ENCODE data around the gene CLTRN.

Gene CLTRN

GRCh38 chrX:15646543-15646942 is 18.1 kb downstream of the CLTRN start:
- no peak for DNase-seq

DNA sequence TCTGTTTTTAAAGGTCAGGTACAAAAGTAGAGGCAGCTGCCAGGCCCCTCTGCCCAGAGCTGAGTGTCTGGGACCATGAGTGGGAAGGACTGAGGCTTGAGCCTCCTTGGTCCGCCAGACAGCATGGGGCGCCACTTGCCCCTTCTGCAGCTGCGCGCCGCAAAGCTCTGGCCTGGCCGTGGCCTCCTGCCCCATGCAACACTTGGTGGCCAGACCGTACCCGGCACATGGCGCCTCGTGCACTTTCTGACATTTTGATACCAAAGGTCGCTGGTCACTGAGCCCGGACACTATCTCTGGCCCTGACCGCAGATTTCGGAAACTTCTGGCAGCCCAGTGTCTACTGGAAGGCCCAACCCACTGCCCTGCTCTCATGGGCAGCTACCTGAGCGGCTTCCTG is 18.6 kb downstream of the CLTRN start:
- no peak for DNase-seq

- no peak for DNase-seq
These were observed 19.3 kb downstream of the CLTRN start for GRCh38 chrX:15645266-15645665.

- no peak for DNase-seq
These were observed 20.1 kb downstream of the CLTRN start for GRCh38 chrX:15644560-15644872.

- peak in 3 of 6 experiments; percentile 0 to 9 (median 3) for DNase-seq
These were observed 20.6 kb downstream of the CLTRN start for GRCh38 chrX:15643786-15644559.

DNA sequence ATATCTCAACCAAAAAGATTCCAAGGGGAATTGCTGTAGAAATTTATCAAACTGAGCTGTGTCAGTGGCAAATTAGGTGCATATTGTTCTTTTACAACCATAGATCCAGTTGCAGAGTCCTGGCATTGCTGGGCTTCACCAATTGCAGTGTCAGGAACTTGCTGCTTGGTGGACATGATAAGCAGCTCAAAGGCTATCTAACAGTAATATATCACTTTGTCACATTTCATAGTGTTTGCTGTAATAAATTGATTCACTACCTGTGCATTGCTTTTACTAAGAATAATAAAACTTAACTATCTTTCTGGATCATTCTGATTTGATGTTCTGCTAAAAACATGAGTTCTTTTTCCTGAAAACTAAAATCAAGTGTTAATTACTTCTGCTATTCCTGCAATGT is 33.0 kb downstream of the CLTRN start:
- no peak for DNase-seq

DNA sequence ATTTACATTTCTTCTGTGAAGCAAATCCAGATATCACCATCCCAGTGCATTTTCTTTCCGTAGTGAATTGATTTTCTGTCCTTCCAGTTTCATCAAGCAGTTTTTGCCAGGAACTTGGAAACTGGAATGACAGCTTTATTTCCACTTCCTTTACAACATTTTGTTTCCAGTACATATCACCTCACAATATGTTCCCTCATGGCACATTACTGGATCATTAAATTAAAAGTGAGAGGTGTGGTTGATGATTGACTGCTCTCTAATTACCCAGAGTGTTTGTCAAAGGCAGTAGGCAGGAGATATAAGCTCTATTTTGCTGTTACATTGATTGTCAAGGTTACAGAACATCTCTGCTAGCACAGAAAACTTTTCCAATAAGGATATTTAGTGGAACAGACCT is 41.6 kb downstream of the CLTRN start:
- DNase-seq = no peak

- no peak for DNase-seq
These were observed 45.4 kb downstream of the CLTRN start for GRCh38 chrX:15619053-15619755.

DNA sequence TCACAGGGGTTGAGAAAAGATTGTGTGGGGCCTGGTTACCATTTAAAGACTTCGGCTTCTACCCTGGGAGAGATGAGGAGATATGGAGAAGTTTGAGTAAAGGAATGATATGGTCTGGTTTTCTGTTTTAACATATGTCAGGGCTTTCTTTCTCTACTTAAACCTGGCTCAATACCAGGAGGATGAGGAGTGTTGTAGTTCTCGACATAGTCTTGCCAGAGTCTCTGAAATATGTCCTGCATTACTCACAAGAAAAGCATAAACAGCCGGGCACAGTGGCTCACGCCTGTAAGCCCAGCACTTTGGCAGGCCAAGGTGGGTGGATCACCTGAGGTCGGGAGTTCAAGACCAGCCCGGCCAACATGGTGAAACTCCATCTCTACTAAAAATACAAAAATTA is 47.5 kb downstream of the CLTRN start:
- DNase-seq = no peak

DNA sequence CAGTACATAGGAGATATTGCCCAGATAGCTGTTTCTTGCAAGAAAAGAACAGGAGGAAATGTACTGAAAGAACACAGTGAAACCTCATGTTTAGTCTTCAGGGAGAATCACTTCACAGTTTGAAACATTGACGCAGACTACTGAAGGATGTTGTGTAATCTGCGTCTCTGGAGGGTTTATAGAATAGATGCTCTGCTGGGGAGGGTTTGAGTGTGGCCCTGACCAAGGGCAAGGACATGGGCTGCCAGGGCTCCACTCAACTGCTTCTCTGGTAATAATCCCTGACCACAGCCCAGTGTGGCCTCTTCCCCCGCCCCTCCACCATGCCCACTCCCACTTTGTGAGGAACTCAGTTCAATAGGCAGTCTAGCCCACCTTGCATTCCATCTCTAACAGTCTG is 48.1 kb downstream of the CLTRN start:
- no peak for DNase-seq

GRCh38 chrX:15607067-15607466 is 57.5 kb downstream of the CLTRN start:
- DNase-seq = no peak

DNA sequence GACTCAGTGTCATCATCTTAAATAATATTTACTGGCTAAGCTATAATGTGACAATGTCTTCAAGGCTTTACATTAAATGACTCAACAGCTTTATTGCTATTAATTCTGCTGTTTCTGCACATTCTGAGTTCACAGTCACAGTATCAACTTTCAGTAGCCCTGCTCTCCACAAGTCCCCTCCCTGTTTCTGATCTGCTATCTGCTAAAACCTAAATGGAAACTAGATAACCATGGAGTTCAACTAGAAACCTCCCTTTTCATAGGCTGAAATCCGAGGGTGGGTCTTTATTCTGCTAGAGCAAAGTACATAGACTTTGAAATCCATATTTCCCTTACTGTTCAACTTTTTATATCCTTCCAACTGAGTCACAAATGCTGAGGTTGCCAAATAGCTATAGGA is 58.5 kb downstream of the CLTRN start:
- DNase-seq = no peak

DNA sequence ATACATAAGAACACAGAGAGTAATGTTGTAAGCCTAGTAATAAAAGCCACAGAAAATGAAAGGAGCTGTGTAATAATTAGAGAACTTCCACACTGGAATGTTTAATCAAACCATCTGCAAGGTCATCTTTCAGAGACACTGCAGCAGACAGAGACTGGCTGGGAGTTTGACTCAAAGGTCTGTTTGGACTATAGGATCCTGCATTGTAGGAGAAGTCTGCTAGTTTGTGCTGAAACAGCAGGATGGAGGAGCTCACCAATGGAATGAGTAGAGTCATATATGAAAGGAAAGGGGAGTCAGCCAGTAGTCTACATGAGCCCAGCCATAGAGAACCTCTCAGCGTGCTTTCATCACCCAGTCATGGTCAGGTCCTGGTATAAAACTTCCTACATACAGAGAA is 59.4 kb downstream of the CLTRN start:
- DNase-seq = no peak

- DNase-seq = no peak
These were observed 61.8 kb downstream of the CLTRN start for GRCh38 chrX:15602761-15603160.

GRCh38 chrX:15601932-15602331 is 62.7 kb downstream of the CLTRN start:
- no peak for DNase-seq

- no peak for DNase-seq
These were observed 63.9 kb downstream of the CLTRN start, which contains the start of gene ACE2 for GRCh38 chrX:15600745-15601144. TSS of gene ACE2 (minus strand) at chrX:15600960. CDS start at chrX:15600911, 49 bp downstream.

- no peak for DNase-seq
These were observed 64.6 kb downstream of the CLTRN start for GRCh38 chrX:15600049-15600448.

DNA sequence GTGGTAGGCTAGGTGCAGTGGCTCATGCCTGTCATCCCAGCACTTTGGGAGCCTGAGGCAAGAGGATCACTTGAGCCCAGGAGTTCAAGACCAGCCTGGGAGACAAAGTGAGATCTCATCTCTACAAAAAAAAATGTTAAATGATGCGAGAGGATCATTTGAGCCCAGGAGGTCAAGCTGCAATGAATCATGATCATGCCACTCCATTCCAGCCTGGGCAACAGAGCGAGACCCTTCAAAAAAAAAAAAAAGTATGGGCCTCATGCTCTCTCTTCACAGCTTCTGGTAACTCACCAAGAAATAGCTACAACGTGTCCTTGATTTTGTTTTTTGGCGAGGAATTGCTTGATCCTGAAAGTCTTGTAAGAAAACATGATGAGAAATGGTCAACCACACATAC is 65.1 kb downstream of the CLTRN start:
- DNase-seq = no peak

DNA sequence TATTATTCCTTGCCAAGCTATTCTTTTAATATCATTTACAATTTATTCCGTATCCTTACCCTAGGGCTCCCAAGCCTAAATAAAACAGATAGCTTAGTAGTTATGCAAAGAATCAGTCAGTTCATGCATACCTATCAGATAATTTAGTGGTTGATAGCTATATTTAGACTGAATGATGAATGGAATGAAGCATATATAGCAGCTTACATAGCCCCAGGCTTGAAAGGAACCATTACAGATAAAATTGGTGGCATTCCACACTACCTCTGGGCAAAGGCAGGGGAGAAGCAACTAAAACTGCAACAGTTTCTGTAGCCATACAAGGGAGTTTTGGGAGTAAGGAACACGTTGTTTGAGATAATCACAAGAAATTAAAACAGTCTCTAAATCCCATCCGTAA is 66.6 kb downstream of the CLTRN start:
- no peak for DNase-seq

- no peak for DNase-seq
These were observed 70.2 kb downstream of the CLTRN start for GRCh38 chrX:15594371-15594770.

- no peak for DNase-seq
These were observed 84.5 kb downstream of the CLTRN start for GRCh38 chrX:15579778-15580747.
